HG03520 (cell line): ENCODE results near the gene RCL1.

Experiments
- ATAC-seq: cut with Tn5 transposase; IDR thresholded peaks from one replicate; pipeline ENCODE4 v1.9.1; 2021; ENCODE audit warnings: mild to moderate bottlenecking, moderate library complexity; ENCODE audit not compliant: unreplicated experiment

The RCL1 gene

DNA sequence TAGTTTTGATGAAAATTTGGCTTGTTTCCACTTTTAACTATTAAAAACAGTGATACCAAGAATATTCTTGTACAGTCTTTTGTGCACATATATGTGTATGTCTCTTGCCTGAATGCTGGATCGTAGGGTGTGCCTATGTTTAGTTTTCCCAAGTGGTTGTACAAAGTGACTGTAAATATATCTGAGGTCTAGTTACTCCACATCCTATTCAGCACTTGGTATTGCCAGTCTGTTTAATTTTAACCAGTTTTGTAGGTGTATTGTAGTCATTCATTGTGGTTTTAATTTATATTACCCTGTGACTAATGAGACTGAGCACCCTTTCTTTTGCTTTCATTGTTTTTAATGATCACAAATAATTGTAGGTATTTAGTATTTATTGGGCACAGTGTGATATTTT, 17.8 kb downstream of the RCL1 start:
- ATAC-seq, result no peak

DNA sequence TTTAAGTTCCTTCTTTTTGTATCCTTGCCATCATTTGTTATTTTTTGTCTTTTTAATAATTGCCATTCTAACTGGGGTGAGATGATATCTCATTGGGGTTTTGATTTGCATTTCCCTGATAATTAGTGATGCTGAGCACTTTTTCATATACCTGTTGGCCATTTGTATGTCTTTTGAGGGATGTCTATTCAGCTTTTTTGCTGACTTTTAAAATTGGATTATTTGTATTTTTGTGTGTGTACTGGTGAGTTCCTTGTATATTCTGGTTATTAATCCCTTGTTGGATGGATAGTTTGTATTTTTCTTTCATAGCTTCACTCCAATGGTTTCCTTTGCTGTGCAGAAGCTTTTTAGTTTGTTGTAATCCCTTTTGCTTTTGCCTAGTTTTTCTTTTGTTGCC, 19.1 kb downstream of the RCL1 start:
- ATAC-seq, result no peak

DNA sequence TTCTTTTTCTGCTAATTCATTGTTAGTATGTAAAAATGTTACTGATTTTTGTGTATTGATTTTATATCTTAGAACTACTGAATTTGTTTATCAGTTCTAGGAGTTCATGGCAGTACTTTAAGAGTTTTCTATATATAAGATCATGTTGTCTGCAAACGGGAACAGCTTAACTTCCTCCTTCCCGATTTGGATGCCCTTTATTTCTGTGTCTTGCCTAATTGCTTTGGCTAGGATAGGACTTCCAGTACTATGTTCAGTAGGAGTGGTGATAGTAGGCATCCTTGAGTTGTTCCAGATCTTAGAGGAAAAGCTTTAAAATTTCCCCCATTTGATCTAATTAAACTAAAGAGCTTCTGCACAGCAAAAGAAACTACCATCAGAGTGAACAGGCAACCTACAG, 20.1 kb downstream of the RCL1 start:
- ATAC-seq, result no peak

DNA sequence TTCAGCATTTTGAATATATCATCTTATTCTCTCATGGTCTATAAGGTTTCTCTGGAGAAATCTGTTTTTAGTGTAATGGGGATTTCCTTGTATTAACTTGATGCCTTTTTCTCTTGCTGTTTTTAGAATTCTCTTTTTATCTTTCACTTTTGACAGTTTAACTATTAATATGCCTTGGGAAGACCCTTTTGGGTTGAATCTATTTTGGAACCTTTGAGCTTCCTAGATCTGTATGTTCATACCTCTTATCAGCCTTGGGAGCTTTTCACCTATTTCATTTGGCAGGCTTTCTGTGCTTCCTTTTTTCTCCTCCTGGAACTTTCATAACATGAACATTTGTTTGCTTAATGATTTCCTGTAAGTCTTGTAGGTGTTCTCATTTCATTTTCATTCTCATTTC, 22.2 kb downstream of the RCL1 start:
- no peak for ATAC-seq

DNA sequence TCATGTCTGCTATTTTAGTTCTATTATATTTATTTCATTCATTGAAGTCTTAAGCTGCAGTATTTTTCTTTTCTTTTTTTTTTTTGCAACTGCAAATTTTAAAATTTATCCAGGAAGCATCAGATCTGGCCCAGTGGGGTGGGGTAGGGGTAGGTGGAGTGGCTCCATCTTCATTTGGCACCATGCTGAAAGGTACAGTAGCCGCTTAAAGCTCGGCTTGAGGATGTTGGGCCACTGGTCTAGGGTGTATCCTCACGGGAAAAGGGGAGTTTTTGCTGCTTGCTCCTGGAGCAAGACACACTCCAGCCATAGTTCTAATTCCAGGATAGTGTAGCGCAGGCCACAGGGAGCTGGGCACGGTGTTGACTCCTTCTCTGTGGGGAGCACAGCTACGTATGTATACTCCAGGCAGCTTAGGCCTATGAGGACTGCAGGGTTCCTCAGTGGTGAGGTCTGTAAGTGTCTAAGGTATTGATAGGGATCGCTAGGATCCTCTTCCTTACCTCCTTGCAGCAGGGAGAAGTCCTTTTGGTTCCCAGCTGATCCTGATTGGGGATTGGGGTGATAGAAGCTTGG, 22.7 kb downstream of the RCL1 start:
- ATAC-seq, result no peak

DNA sequence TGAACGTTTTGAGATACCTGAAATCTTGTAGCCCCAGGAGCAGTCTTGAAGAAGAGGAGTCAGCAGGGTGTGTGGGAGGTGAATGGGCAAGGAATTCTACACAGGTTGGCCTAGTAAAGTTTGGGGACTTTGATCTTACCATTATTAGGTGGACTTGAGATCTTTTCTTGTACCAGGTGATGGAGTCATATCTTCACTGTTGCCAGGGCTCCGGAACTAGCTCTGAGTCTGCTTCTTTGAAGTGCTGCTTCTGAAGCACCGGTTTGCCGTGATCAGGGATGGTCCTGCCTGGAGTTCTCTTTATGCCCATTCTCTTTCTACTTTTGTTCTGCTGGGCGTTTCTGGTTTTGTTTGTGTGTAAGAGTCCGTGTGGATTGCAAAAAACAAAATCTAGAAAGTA, 27.4 kb downstream of the RCL1 start:
- no peak for ATAC-seq

DNA sequence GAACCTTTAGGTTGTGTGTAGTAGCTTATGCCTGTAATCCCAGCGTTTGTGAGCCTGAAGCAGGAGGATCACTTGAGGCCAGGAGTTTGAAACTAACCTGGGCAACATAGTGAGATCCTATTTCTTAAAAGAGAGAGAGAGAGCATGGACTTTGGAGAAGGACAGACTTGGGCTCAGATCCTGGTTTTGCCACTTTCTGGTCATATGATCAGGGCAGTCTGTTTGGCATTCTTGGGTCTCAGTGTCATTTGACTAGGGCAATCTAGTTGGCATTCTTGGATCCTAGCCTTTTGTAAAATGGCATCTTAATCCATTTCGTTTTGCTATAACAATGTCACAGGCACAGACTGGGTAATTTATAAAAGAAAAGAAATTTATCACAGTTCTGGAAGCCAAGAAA, 28.4 kb downstream of the RCL1 start:
- ATAC-seq, result no peak

DNA sequence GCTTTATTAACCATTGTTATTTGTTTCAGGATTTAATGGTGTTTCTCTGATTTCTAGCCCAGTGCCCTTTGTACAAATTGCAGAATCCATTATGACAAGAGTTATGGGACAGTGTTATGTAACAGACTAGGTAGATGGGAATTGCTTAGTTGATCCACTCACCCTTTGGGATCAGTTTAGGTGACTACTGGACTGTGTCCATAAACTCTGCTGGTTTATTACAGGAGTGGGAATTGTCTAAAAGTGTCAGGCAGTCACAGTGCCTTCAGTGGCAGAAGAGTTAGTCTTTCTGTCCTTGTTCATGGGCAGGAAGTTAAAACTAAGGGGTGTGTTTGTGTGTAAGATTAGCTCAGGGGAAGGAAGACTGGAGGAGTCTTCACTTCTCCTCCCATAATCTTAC, 29.3 kb downstream of the RCL1 start:
- no peak for ATAC-seq

DNA sequence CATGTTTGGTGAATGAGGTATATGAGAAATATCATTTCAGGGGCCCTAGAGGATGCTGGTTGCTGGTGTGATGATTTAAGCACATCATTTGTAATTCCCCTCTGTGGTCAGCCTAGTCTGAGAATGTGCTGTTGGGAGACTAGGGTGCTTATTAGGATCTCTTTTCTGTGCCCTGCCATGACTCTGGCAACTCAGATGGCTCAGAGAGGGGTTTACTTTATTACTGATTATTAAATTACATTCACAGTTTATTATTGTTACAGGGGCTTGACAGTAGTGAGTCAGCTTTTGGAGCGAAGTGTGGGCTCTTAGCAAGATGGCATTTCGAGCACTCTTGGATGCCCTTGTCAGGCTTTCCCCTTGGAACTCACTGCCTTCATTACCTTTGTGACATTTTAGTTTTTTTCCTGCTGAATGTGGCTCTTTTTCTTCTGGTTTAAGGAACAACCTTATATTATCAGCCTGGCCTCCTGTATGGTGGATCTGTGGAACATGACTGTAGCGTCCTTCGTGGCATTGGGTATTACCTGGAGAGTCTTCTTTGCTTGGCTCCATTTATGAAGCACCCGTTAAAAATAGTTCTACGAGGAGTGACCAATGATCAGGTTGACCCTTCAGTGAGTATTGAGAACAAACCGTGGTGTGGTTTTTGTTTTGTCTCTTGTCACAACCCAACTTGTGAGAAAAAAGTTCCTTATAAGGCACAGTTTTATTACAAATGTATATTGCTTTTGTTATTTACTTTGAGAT, 33.8 kb downstream of the RCL1 start:
- no peak for ATAC-seq

DNA sequence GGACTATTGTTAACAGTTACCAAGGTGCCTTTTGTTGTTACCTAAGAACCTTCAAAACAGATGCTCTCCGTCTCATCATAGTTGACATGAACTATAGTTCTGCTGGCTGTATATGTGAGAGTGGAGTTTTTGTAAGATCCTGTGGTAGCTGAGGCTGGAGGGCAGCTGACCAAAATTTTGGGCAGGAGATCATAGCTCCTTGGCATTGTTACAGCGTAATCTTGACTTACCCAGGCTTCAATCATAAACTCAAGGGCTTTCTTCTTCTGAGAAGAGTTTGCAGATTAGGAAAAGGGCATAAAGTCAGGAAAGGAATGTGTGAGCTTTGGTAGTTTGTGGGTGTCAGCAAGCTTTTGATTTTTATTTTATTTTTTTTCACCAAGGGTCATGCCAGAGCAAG, 34.5 kb downstream of the RCL1 start:
- ATAC-seq, result no peak

DNA sequence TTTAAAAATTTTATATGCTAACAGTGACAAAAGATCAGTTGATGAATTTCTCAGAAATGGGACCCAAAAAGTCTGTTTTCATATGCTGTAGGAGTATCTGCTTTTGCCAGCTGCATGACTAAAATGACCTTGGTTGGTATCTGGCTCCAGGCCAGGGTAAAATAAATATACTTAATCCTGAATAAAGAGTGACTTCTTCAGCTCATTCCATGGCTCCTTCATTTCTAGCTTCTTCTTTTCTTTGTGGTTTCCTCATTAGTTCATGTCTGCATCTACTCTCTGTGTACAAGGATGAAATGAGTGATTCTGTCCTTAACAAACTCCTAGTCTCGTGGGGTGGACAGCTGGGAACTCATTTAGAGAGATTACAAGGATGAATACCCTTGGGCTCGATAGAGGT, 36.0 kb downstream of the RCL1 start:
- ATAC-seq, result no peak

DNA sequence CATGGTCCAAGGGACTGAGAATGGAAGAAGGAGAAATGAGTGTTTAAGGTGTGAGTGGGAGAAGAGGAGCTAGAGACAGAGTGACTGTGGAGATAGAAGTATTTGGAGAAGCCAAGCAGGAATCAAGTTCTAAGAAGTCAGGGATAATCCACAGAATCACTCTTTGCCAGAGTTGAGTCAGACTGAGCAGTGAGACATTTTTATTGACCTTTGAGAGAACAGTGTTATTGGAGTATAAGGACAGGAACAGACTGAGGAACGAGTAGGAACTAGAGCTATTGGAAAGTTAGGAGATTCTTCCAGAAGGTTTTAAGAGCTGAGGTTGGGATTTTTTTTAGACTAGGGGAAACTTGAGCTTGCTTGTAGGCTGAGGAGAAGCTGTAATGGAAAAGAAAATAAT, 37.2 kb downstream of the RCL1 start:
- no peak for ATAC-seq

DNA sequence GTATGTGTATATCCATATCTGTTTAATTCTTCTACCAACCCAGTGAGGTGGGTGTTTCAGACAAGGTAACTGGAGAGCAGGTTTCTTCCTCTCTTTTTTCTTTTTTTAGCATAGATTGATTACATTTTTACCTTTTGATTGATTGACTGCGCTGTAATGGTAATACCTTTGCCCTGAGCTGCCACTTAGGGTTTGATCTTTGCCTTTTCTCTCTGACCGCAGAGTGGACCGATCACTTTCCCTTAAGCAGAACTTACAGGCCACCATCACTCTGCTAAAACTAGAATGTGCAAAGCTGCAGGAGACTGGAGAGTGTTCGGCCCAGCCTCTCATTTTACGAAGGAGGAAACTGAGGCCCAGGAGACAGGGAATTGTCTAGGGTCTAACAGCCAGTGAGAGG, 38.0 kb downstream of the RCL1 start:
- no peak for ATAC-seq

DNA sequence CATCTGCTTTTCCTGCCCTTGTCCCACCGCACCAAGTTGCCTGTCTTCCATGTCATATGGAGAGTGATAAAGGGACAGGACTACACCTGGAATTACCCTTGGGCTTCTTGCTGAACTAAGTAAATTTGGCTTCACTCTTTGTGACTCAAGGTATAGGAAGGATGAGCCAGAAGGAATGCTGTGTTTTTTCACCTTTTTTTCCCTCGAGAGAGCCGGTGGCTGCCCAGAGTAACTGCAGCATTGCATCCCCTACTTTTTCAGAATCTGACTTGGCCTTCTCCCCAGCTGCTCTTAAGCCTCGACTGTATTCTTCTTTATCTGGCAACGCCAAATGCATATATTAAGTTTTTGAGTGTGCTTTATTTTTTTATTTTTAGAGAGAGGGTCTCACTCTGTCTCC, 38.4 kb downstream of the RCL1 start:
- no peak for ATAC-seq

DNA sequence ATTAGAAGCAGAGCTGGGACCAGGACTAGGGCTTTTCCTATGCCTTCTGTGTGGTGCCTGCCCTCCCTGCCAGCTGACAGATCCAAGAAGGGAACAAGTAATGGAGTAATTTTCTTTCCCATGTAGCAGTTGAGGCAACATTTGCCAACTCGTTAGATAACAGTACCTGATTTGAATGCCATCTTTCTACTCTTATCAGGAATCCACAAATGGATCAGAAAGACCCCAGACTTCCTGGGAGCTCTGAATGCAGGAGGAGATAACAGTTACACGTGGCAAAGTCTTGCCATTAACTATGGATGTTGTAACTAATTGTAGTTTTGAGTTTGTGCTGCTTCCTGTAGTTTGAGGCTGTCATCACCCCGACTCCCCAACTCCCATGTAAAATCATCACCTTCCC, 39.2 kb downstream of the RCL1 start:
- no peak for ATAC-seq

DNA sequence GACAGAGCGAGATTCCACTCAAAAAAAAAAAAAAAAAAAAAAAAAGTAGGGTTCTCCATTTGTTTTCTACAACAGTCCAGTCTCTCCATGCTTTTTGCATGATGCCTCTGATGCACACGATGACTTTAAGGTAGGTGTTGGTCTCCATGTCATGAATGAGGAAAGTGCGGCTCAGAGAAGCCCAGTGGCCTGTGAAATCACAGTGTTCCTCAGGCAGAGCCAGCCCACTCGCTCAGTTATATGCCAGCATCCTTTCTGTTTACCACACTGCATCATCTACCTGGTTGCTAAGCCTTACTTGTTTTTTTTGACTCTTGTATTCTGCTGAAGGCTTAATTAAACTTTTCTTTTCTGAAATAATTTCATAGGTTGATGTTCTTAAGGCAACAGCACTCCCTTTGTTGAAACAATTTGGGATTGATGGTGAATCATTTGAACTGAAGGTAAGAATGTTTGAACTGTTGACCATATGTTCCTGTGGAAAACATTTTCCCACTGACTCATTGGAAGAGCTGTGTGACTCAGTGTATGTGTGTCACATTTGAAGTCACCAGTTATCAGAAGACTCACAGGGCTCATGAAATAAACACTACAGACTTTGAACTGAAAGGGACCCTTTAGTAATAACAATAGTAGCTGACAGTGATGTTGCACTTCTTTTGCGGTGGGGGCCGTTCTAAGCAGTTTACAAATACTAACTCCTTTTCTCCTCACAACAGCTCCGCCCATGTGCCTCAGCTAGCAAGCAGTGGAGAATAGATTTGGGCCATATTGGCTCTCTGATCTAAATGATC, 40.2 kb downstream of the RCL1 start:
- no peak for ATAC-seq

DNA sequence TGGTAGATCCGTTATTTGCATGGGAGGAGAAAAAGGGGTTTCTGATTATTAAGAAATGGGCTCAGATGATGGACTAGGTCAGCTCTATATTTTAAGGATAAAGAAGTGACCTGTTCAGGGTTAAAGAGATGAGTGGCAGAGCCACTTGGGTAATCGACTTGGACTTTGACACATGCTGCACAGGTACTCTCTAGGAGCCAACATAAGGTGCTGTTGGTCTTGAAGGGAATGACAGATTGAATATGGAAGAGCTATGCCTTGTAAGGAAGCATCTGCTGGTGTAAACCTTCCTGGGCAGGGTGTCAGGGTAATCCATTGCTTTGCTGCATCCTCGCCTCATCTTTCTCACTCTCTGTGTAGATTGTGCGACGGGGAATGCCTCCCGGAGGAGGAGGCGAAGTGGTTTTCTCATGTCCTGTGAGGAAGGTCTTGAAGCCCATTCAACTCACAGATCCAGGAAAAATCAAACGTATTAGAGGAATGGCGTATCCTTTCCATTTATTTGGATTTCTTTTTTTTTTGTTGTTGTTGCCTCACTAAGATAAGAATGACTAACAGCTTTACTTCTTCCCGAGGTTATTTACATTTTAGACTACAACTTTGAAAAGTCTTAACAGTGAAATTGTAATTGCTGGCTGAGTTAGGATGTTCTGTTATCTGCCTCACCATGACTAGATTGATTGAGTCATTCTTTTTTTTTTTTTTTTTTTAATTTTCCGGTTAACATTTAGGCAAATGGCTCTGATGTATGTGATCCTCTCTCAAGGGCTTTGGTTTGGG, 41.2 kb downstream of the RCL1 start:
- ATAC-seq, result no peak

DNA sequence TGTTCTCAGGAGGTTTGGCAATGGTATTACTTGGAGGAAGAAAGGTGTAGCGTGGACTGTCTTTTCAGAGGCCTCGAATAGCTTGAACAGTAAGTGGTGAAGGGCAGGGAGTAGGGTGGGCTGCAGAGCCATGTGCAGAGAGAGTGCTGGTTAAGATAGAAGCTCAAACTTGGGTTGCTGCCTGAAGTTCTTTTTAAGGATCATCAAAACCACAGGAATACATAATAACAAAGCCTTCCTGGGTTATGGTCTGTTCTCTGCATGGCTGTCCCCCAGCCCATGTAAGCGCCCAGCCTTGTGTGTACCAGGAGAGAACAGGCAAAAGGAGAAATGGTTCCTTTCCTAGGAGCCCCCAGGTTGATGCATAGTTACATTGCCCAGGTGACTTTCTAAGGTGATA, 43.9 kb downstream of the RCL1 start:
- ATAC-seq, result no peak

DNA sequence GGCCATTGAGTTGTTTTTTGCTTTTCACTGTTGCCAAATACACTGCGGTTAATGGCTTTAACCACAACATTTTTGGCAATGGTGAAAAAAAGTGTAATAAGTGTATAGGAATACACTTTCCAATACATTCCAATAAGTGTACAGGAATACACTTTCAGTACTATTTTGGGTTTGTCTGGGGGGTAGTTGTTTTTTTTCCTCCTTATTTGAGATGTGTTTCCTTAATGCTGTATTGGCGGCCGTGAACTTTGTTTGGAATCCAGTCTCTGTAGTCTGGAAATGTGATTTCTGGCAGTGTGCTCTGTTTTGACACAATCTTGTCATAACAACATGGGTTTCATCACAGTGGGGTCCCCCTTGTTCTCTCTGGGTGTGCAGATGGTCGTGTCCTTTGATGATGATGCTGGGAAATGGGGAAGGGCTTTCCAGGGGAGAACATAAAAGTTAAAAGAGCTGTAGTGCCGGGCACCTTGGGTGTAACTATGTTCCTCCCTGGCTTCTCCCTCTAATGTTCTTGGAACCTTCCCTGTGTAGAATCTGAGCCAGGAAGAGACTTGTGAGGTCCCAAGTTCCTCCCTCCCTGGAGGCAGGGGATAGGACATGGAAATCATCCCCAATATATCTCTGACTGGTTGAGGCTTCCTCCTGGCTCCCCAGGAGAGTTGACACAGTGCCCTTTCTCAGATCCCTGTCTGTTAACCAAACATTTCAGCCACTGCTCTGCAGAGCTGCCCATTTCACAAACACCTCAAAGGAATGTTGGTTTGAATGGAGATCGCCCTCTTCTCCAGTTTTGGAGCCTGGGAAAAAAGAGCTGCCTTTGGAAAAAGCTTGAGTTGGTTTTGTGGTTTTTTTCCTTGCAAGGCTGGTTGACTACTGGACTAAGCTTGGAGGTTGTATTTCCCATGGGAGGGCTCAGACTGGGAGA, 44.8 kb downstream of the RCL1 start:
- ATAC-seq, result no peak

DNA sequence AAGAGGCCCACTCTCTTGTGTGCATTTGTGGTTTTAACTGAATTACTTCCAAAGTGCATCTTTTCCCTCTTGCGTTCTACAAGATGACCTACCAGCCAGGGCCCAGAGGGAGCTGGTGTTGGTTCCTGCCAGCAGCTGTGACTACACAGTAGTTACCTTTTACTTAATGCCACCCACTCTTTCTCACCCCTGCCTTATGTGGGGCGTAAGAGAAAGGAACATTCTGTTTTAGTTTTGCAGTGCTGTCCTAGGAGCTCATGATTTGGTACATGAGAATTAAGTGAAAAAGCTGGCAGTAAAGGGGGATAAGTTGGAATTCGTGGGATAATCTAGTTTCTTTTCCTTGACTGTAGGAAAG, 45.4 kb downstream of the RCL1 start:
- no peak for ATAC-seq
